Liver (tissue), 3 donors: ENCODE measurements around the gene CIAO3.

Experiments used
- JUND ChIP-seq, 2 donors: IDR thresholded peaks; 2 replicates each; pipeline ENCODE4 v1.6.1; 2016; ENCODE audit warnings: antibody characterized with exemption in 2 of 2
- RAD21 ChIP-seq, 2 donors: IDR thresholded peaks; 2 replicates each; pipeline ENCODE4 v1.6.1; 2016; ENCODE audit warnings: antibody characterized with exemption in 2 of 2, mild to moderate bottlenecking in 2 of 2
- TF ChIP-seq, protein P1 (sequence below): fragments of 150-350 bp; IDR thresholded peaks from 2 replicates; pipeline ENCODE4 v1.5.1; 2017; ENCODE audit warnings: improper control_type of control experiment, low read depth, low read length; ENCODE audit not compliant: missing input control
- donor health status: healthy.
- donor health status: healthy.

DNA sequence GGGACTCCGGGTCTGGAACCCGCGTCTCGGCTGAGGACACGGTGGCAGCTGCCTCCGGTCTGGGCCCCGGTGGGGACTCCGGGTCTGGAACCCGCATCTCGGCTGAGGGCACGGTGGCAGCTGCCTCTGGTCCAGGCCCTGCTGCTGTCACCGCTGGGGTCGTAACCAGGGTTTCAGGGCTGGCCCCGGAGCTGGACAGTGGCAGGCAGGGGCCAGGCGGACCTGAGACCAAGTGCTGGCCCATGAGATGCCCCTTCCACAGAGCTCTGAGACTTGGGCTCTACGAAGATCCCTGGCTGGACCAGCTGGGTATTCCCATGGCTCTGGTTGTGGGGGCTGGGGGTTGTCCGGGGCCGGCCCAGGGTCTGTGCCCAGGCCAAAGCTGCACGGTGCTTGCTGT lies 43.6 kb upstream of the CIAO3 start:
- TF ChIP-seq, protein P1, sequence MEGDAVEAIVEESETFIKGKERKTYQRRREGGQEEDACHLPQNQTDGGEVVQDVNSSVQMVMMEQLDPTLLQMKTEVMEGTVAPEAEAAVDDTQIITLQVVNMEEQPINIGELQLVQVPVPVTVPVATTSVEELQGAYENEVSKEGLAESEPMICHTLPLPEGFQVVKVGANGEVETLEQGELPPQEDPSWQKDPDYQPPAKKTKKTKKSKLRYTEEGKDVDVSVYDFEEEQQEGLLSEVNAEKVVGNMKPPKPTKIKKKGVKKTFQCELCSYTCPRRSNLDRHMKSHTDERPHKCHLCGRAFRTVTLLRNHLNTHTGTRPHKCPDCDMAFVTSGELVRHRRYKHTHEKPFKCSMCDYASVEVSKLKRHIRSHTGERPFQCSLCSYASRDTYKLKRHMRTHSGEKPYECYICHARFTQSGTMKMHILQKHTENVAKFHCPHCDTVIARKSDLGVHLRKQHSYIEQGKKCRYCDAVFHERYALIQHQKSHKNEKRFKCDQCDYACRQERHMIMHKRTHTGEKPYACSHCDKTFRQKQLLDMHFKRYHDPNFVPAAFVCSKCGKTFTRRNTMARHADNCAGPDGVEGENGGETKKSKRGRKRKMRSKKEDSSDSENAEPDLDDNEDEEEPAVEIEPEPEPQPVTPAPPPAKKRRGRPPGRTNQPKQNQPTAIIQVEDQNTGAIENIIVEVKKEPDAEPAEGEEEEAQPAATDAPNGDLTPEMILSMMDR = no peak
- TF ChIP-seq RAD21 (IDR thresholded peaks at IDR 0.05) = no peak
- no peak for TF ChIP-seq JUND (IDR thresholded peaks at IDR 0.05)
